DOHH2 (cell line): ENCODE data around the gene SRRD.
A peak's percentile ranks its signal among the peaks of the same experiment; 100 is the strongest.

Experiments used
- H3F3A ChIP-seq: fragments of 200-600 bp; sonication (generic), shearing (Covaris generic); 2 replicates; pipeline ENCODE4 v1.6.0; 2016; ENCODE audit warnings: antibody characterized with exemption, mild to moderate bottlenecking; ENCODE audit not compliant: control insufficient read depth, insufficient read depth
- H3K27ac ChIP-seq: fragments of 200-600 bp; sonication (generic); 2 replicates; pipeline ENCODE4 v1.5.1; 2014; ENCODE audit warnings: low read depth, mild to moderate bottlenecking, low read length, moderate library complexity
- H3K27me3 ChIP-seq: fragments of 200-600 bp; sonication (generic); 2 replicates; pipeline ENCODE4 v1.6.1; 2014; ENCODE audit warnings: mild to moderate bottlenecking, low read length, mixed read lengths; ENCODE audit not compliant: control insufficient read depth
- H3K36me3 ChIP-seq: fragments of 200-600 bp; sonication (generic); 2 replicates; pipeline ENCODE4 v1.6.1; 2014; ENCODE audit warnings: mild to moderate bottlenecking, low read length, moderate library complexity, mixed read lengths; ENCODE audit not compliant: control insufficient read depth
- H3K4me1 ChIP-seq: fragments of 200-600 bp; sonication (generic); 2 replicates; pipeline ENCODE4 v1.6.1; 2014; ENCODE audit warnings: mild to moderate bottlenecking, low read length, mixed read lengths; ENCODE audit not compliant: control insufficient read depth
- H3K4me2 ChIP-seq: fragments of 200-600 bp; sonication (generic); 2 replicates; pipeline ENCODE4 v1.6.0; 2014; ENCODE audit warnings: mild to moderate bottlenecking, low read length, moderate library complexity
- H3K4me3 ChIP-seq: fragments of 200-600 bp; sonication (generic); 2 replicates; pipeline ENCODE4 v1.5.1; 2014; ENCODE audit warnings: mild to moderate bottlenecking, low read length, mixed read lengths
- H3K79me2 ChIP-seq: fragments of 200-600 bp; sonication (generic); 2 replicates; pipeline ENCODE4 v1.6.1; 2014; ENCODE audit warnings: mild to moderate bottlenecking, low read length, mixed read lengths; ENCODE audit not compliant: control insufficient read depth
- H3K9me2 ChIP-seq: fragments of 200-600 bp; sonication (generic); replicated peaks from 2 replicates; pipeline ENCODE4 v1.6.1; 2014; ENCODE audit warnings: mild to moderate bottlenecking, low read length, mixed read lengths; ENCODE audit not compliant: control insufficient read depth
- H3K9me3 ChIP-seq: fragments of 200-600 bp; sonication (generic); 2 replicates; pipeline ENCODE4 v1.6.1; 2014; ENCODE audit warnings: antibody characterized with exemption, low read length, mixed read lengths; ENCODE audit not compliant: control insufficient read depth, insufficient read depth
- H4K20me1 ChIP-seq: fragments of 200-600 bp; sonication (generic); 2 replicates; pipeline ENCODE4 v1.6.0; 2014; ENCODE audit warnings: low read depth, mild to moderate bottlenecking, antibody characterized with exemption, low read length, moderate library complexity; ENCODE audit not compliant: control insufficient read depth, insufficient read depth
- CTCF ChIP-seq: fragments of 200-600 bp; sonication (generic); IDR thresholded peaks from one replicate; pipeline ENCODE4 v1.5.1; 2014; ENCODE audit warnings: antibody characterized with exemption, mild to moderate bottlenecking, low read depth, low read length; ENCODE audit not compliant: poor library complexity, severe bottlenecking
- EZH2phosphoT487 ChIP-seq: fragments of 200-600 bp; sonication (generic); IDR thresholded peaks from 2 replicates; pipeline ENCODE4 v1.6.1; 2017; ENCODE audit warnings: borderline replicate concordance, mild to moderate bottlenecking, antibody characterized with exemption, low read length, moderate library complexity, mixed read lengths

SRRD gene

GRCh38 chr22:26479792-26480610 is 3.7 kb upstream of the SRRD start:
- TF ChIP-seq CTCF (no peak), EZH2phosphoT487 (no peak)
- peaks cover 35% of the 10 kb centered on the region for H3F3A ChIP-seq
- no peaks in the 10 kb centered on the region for H3K9me2 ChIP-seq
- H3K27ac ChIP-seq, result peak overlapping the region; percentile 98
- peak overlapping the region; percentile 98 for H3K4me2 ChIP-seq
- H4K20me1 ChIP-seq, result no peaks in the 10 kb centered on the region
- H3K79me2 ChIP-seq, result peaks cover 98% of the 10 kb centered on the region
- no peaks in the 10 kb centered on the region for H3K9me3 ChIP-seq
- no peaks in the 10 kb centered on the region for H3K27me3 ChIP-seq
- peaks cover 76% of the 10 kb centered on the region for H3K36me3 ChIP-seq
- H3K4me3 ChIP-seq, result peak overlapping the region; percentile 97
- H3K4me1 ChIP-seq, result peaks cover 72% of the 10 kb centered on the region

GRCh38 chr22:26480611-26480932 is 3.1 kb upstream of the SRRD start:
- Histone ChIP-seq H3K9me3 (no peaks in the 10 kb centered on the region), H3K27ac (peak overlapping the region; percentile 98), H3K4me1 (peaks cover 77% of the 10 kb centered on the region), H3K79me2 (peaks cover 99% of the 10 kb centered on the region), H3F3A (peaks cover 37% of the 10 kb centered on the region), H3K4me3 (peak overlapping the region; percentile 97), H3K9me2 (no peaks in the 10 kb centered on the region), H3K36me3 (peaks cover 78% of the 10 kb centered on the region), H3K4me2 (peak overlapping the region; percentile 98), H3K27me3 (no peaks in the 10 kb centered on the region), H4K20me1 (no peaks in the 10 kb centered on the region)
- TF ChIP-seq EZH2phosphoT487 (no peak), CTCF (no peak)

GRCh38 chr22:26481112-26481693 is 2.5 kb upstream of the SRRD start:
- H3K9me3 ChIP-seq, result no peaks in the 10 kb centered on the region
- TF ChIP-seq EZH2phosphoT487 (no peak), CTCF (no peak)
- peaks cover 84% of the 10 kb centered on the region for H3K4me1 ChIP-seq
- peaks cover 82% of the 10 kb centered on the region for H3K36me3 ChIP-seq
- peaks cover 37% of the 10 kb centered on the region for H3F3A ChIP-seq
- H3K27me3 ChIP-seq, result no peaks in the 10 kb centered on the region
- peak overlapping the region; percentile 97 for H3K4me3 ChIP-seq
- no peaks in the 10 kb centered on the region for H3K9me2 ChIP-seq
- H3K79me2 ChIP-seq, result peaks cover 99% of the 10 kb centered on the region
- H3K4me2 ChIP-seq, result peak overlapping the region; percentile 98
- H3K27ac ChIP-seq, result peak overlapping the region; percentile 98
- H4K20me1 ChIP-seq, result no peaks in the 10 kb centered on the region
